ENCODE measurements around the gene CNMD.

CNMD gene

DNA sequence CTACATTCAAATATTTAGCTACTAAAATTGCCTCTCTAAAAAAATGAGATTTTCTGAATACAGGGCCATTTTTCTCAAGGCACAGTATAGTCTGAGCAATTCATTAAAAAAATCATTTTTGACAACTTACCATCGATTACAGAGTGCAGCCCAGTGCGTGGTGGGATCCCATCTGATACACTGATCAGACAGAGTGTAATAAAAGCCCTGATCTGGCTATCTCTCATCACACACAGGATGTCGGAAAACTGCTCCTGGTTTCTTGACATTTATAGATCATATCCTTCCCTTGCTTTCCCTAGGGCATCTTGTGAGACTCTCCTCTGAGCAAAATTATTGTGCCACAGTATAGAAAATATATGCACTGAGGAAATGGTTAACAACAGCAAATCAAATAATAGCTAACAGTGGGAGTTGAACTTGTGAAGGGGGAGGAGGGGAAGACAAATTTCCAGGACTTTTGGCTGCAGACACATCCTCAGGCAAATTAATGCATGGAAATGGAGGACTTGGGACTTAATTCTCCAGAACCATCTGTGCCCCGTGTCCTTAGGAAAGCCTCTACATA lies 28.4 kb upstream of the CNMD start:
- DNase-seq (ENCODE audit: low read depth): no peak
- TF ChIP-seq, protein P1, sequence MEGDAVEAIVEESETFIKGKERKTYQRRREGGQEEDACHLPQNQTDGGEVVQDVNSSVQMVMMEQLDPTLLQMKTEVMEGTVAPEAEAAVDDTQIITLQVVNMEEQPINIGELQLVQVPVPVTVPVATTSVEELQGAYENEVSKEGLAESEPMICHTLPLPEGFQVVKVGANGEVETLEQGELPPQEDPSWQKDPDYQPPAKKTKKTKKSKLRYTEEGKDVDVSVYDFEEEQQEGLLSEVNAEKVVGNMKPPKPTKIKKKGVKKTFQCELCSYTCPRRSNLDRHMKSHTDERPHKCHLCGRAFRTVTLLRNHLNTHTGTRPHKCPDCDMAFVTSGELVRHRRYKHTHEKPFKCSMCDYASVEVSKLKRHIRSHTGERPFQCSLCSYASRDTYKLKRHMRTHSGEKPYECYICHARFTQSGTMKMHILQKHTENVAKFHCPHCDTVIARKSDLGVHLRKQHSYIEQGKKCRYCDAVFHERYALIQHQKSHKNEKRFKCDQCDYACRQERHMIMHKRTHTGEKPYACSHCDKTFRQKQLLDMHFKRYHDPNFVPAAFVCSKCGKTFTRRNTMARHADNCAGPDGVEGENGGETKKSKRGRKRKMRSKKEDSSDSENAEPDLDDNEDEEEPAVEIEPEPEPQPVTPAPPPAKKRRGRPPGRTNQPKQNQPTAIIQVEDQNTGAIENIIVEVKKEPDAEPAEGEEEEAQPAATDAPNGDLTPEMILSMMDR (IDR thresholded peaks at IDR 0.05; ENCODE audit: low read length, missing control alignments): no peak
- no peak overlapping the region for H3K4me3 ChIP-seq (replicated peaks; ENCODE audit: low read depth, low read length)

DNA sequence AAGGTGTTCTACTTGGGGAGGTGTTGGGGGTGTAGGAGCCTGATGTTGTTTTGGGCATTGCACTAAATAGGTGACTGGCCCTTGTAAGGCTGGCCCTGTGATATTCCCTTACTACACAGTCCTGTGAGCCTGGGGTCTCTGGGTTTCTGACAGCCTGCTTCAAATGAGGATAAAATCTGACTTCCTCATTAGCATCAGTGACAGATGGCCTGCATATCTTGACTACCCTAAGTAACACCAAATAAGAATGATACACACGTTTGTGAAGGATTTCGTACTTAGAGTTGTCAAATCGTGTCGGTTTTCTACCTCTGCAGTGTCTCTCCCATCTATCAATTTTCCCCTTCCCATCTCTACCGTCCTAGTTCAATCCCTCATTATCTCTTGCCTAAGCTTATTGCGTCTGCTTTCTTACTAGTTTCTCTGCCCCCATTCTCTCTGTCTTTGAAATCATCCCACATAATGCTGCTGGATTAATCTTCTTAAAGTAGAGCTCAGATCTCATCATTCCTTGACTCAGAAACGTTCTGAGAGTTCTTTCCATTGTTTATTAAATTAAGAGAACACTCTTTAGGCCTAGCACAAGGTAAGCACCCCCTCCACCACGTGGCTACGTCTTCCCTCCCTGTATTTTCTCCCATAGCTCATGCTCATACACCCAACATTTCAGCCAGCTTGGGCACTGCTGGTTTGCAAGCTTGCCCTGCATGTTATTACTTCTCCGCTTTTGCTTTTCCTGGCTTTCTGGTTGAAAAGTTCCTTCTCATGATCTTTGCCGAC lies 26.2 kb upstream of the CNMD start:
- no peak overlapping the region for H3K4me3 ChIP-seq (replicated peaks; ENCODE audit: low read depth, low read length)
- TF ChIP-seq, protein P1 (IDR thresholded peaks at IDR 0.05; ENCODE audit: low read length, missing control alignments): no peak
- no peak for DNase-seq (ENCODE audit: low read depth)

DNA sequence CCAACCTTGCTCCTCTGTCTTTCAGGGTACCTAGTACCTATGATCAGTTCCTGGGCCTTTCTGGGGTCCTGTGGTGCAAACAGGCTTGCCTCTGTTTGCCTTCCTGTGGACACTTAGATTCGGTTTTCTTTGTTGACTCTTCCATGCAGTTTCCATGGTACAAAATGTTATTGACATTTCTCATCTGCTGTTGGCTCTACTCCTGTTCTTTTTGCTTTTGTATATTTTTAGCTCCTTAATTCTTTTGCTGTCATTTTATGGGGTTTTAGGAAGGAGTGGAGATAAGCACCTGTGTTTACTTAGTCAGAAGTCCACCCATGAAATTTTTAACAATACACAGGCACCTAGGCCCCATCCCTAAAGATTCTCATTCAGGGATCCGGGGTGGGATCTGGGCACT lies 20.5 kb upstream of the CNMD start:
- TF ChIP-seq, protein P1 (IDR thresholded peaks at IDR 0.05; ENCODE audit: low read length, missing control alignments): no peak
- no peak for DNase-seq (ENCODE audit: low read depth)
- H3K4me3 ChIP-seq (replicated peaks; ENCODE audit: low read depth, low read length): no peak overlapping the region

DNA sequence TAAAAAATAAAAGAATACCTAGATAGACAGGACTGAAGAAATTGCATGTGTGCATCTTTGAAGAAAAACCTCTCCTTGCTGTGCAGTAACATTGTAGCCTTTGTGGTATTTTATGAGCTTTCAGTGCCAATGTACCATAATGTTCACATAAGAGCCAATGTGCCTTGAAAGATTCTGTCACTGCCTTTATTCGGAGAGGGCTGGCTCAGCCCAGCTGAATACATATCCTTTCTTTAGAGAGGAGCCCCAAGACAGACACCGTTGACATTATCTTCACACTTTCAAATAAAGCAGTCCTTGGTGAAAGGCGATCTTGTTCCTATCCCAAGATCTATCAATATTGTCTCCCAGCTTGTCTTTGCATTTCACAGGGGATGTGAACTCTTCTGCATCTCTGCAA lies 18.5 kb upstream of the CNMD start:
- no peak for DNase-seq (ENCODE audit: low read depth)
- H3K4me3 ChIP-seq (replicated peaks; ENCODE audit: low read depth, low read length): no peak overlapping the region

DNA sequence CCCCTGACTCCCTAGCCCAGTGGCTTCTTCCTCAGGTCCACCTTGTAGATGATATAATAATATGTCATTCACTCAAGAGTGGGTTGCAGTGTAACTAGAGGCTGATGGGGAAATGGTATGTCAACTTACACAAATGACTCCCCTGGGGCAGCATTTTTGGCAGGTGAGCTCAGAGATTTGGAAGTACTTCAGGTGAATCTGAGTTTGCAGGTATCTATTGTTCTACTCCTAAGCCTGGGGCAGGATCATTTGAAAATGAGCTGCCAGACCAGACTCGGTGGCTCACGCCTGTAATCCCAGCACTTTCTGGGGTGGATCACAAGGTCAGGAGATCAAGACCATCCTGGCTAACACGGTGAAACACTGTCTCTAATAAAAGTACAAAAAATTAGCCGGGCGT lies 11.6 kb upstream of the CNMD start:
- TF ChIP-seq, protein P1 (IDR thresholded peaks at IDR 0.05; ENCODE audit: low read length, missing control alignments): no peak
- no peak for DNase-seq (ENCODE audit: low read depth)

More for the DNA sequence above, 18.5 kb upstream of the CNMD start:
- TF ChIP-seq, protein P1 (IDR thresholded peaks at IDR 0.05; ENCODE audit: low read length, missing control alignments): no peak

DNA sequence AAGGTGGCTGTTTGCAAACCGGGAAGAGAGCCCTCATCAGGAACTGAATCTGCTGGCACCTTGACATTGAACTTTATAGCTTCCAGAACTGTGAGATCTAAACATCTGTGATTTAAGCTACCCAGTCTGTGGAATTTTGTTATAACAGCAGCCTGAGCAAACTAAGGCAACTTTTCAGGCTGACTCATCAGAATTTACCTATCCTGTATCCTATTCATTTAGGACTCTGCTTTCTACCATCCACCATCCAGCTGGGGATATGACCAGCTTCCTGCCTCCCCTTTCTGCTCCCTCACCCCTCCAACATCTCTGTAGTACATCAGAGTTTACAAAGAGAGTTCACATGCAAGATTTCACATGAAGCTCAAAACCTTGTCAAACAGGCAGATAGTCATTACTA lies 11.1 kb upstream of the CNMD start:
- TF ChIP-seq, protein P1 (IDR thresholded peaks at IDR 0.05; ENCODE audit: low read length, missing control alignments): no peak
- H3K4me3 ChIP-seq (replicated peaks; ENCODE audit: low read depth, low read length): no peak overlapping the region
- no peak for DNase-seq (ENCODE audit: low read depth)

More for the DNA sequence above, 11.6 kb upstream of the CNMD start:
- no peak overlapping the region for H3K4me3 ChIP-seq (replicated peaks; ENCODE audit: low read depth, low read length)
